Left renal pelvis (tissue), 4 donors: ENCODE results near the gene TAF1C. TPM values are rescaled to one million over a fixed set of nuclear protein-coding genes. Genes with fewer than 3 reads are reported as not detected.
A peak's percentile ranks its signal among the peaks of the same experiment; 100 is the strongest.
"Not testable (repeated sequence)": the region's sequence is repeated elsewhere in the genome, so short reads cannot be mapped to it uniquely, and the experiment has no call there.

Source experiments
- DNase-seq, 4 donors: peaks; one replicate each; pipeline ENCODE4 v3.0.0-alpha.2; 2013; ENCODE audit warnings: low read depth in 4 of 4, low spot score in 3 of 4
- polyA plus RNA-seq, 4 donors: library from polyadenylated mRNA; unstranded; fragments of 120-200 nt; gene quantifications; one replicate each; pipeline ENCODE4 v1.2.1, GENCODE V29; 2013; ENCODE audit not compliant: insufficient read length in 4 of 4

TAF1C gene, protein sequence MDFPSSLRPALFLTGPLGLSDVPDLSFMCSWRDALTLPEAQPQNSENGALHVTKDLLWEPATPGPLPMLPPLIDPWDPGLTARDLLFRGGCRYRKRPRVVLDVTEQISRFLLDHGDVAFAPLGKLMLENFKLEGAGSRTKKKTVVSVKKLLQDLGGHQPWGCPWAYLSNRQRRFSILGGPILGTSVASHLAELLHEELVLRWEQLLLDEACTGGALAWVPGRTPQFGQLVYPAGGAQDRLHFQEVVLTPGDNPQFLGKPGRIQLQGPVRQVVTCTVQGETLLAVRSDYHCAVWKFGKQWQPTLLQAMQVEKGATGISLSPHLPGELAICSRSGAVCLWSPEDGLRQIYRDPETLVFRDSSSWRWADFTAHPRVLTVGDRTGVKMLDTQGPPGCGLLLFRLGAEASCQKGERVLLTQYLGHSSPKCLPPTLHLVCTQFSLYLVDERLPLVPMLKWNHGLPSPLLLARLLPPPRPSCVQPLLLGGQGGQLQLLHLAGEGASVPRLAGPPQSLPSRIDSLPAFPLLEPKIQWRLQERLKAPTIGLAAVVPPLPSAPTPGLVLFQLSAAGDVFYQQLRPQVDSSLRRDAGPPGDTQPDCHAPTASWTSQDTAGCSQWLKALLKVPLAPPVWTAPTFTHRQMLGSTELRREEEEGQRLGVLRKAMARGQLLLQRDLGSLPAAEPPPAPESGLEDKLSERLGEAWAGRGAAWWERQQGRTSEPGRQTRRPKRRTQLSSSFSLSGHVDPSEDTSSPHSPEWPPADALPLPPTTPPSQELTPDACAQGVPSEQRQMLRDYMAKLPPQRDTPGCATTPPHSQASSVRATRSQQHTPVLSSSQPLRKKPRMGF
- polyA plus RNA-seq, result 10 to 100 TPM; 27.7 to 65.0 (median 37.7) TPM

DNA sequence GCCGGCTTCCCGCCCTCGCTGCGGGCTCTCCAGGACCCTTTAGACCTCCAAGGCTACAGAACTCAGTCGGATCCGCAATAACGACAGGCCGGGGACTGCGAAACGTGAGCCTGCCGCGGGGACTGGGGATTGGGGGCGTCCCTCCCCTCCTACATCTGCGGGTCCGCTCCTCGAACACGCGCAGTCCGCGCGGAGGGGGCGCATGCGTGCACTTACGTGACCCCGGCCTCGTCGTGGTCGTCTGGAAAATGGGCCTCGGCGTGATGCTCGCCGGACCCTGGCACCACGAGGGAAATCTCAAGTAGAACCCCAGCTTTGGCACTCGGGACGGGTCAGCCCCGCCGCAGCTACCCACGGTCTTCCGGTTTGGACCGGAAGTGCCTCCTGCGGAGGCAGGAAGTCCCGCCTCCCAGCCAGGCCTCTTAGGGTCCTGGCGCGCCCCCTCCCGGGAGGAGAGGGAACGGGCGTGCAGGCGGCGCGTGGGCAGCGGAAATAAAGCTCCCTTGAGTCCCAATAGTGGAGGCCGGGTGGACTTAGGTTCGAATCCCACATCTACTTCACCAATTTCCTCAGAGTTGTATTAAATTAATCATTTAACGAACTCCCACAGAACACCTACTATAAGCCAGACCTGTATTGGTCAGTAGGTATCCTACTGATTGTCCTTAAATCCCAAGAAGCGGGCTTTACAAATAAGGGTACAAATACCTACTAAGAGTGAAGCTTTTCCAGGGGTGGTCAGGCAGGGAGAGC, at the start of gene TAF1C:
Gene TAF1C (minus strand): TSS at position 373 of the 753 bp plus-strand sequence. CDS start 2,069 bp downstream, outside the sequence.
- peak; percentile 84 to 90 (median 87) for DNase-seq

DNA sequence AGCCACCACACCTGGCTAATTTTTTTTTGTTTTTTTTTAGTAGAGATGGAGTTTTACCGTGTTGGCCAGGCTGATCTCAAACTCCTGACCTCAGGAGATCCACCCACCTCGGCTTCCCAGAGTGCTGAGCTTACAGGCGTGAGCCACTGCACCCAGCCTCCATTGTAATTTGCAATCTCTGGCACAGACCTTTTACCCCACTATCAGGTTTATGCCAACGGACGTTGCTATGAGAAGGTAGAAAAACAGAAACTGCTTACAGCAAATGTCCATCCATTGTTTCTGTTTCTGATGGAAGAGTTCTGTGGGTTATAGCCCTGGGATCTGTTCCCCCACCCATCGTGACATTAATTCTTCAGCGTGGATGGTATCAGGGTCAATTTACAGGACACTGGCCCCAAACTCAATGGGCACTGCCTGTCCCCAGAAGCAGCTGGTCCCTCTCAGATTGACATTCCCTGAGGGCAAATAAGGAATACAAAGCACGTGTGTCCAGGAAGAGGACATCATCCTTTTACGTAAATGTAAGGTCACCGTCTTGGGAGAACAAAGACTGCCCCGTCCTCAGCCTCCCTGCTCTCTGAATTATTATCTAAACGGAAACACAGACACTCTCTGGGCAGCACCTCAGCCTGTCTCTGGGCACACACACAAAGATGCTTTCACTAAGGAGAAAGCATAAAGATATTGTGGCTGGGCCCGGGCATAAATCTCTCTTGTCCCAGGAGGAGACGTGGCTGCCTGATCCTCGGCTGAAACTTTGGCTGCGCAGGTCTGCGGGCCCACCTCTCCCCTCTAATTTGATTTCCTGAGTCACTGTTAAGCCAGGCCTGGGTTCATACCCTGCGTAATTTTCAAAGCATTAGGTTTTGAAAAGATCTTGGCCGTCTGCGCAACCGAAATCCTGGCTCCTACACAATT, 47.7 kb upstream of the TAF1C start:
- no peak for DNase-seq

DNA sequence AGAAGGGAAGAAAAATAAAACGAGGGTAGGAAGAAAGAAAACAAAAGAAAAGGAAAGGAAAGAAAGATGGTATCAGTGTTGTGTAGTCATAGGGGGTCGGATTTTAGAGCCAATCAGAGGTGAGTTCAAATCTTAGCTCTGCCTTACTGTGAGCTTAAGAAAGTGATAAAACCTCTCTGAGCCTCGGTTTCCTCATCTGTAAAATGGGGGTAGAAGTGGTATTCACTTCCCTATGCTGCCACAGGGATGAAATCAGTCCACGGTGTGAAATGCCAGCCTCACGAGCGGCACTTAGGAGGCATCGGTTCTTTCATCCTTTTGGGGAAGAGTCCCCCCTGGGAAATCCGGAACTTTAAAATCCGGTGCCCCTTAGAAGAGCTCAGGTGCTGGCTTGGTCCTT, 46.9 kb upstream of the TAF1C start:
- no peak for DNase-seq

DNA sequence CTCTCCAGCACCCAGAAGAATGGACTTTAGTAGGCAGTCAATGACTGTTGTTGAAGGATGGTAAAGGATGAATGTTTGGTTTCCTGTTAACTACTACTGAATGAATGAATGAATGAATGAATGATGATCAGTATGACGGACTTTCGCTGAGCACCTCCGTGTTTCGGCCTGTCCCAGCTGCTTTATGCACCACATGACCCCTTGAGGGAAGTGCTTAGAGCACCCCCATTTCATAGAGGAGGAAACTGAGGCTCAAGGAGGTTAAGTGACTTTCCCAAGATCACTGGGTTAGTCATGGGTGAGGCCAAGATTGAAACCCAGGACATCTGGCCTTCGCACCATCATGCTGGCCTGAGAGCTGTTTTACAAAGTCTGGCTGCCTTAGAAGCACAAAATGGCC, 46.1 kb upstream of the TAF1C start:
- no peak for DNase-seq

DNA sequence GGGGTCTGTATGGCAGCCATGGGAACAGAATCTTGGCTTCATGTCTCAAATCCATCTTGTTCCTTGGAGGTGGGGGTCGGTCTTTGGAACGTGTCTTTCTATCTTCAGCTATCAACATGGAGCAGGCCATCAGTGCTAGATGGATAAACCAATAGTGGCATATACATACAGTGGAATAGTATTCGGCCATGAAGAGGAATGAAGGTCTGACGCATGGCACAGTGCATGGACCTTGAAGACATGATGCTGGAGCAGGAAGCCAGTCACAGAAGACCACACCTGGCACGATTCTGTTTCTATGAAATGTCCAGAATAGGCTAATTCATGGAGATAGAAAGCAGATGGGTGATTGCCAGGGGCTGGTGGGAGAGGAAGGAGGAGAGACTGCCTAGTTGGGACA, 45.2 kb upstream of the TAF1C start:
- no peak for DNase-seq

DNA sequence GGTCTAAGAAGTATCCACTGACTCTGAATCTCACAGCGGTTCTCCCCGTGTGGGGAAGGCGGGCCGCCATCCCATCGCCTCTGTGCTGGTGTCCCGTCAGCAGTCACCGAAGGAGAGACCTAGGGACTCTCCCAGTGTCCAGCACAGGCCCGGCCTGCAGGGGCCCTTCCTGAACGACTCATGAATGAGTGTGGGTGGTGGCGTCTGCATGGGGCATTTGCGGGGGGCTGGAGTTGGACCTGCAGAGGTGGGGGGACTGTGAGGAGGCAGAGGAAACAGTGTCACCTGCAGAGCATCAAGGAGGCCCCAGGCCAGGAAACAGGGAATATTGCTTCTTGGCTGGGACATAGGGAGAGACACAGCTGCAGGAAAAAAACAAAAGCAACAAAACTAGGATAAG, 42.6 kb upstream of the TAF1C start:
- no peak for DNase-seq

DNA sequence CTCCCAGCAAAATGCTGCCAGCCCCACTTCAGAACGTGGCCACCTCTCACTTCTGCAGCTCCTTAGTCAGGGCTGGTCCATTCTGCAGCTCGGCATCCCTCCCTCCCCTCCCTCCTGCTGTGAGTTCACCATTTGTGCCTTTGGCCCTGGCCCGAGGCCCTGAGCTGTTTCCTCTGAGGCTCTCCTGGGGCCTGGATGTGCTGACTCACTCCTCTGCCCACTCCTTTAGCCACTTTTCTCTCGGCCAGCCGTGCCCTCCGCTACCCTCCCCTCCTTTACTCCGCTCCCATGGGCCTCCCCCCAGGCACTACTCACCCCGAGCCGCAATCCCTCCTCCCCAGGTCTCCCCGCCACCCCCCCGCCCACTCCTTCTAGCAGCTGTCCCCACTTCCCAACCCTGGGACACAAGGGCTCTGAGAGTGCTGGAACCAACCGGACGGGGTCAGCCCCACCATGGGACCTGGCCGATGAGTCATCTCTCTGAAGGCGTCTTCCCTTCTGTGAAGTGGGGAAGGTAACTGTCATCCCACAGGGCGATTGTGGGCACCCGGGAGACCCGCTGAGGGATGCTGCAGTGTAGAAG, 41.5 kb upstream of the TAF1C start:
- no peak for DNase-seq

DNA sequence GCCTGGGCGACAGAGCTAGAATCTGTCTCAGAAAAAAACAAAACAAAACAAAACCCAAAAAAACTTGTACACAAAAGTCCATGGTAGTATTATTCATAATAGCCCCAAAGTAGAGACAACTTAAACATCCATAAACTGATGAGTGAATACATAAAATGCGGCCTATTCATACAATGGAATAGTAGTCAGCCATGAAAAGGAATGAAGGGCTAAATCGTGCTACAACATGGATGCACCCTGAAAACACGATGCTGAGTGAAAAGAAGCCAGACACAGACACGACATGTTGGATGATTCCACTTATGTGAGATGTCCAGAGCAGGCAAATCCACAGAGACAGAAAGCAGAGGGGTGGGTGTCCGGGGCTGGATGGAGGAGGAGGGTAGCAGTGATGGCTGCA, 40.7 kb upstream of the TAF1C start:
- DNase-seq, result no peak

DNA sequence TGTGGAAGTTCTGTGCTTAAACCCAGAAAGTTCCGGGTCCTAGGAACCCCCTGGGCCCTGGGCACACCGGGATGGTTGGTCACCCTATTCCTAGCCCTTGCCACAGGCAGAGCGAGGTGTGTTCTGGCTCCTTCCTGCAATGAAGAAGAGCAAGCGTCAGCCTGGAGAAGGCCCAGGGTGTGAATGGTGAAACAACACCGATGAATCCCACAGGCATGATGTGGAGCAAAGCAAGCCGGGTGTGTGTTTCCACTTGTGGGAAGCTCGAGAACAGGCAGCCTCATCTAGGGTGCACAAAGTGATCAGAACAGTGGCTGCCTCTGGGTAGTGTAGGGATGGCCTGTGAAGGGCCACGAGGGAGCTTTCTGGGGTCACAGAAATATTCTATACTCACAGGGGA, 39.2 kb upstream of the TAF1C start:
- DNase-seq, result no peak

DNA sequence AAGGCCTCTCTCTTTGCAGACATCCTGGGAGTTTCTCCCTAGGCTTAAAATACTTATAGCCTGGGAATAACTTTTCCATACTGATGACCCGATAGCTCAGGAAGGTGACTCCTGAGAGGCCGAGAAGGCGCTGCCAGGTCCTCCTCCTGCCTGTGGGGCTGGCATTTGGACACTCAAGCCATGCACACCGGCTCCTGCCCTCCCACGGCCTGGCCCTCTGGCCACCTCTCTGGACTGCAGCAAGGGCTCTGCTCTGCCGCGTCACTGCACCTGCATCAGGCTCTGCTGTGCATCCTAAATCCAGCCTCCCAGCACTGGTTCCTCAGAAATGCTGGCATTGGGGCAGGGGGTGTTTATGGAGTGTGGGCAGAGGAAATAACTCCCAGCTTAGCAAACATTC, 38.7 kb upstream of the TAF1C start:
- no peak for DNase-seq

DNA sequence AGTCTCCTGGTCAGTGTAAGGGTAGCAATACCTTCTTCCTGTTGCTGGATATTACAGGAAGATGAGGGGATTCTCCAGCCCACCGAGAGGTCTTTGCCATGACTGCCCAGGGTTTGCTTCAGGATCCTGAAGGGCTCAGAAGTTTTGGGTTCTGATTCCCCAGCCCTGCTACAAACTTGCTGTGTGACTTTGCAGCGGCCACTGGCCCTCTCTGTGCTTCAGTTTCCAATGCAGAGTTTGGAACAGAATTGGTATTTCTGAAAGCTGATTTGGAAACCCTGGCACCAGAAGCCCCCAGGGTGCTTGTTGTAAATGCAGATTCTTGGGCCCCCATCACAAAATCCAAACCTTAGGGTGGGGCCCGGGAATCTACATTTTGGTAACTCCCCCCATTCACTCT, 38.3 kb upstream of the TAF1C start:
- no peak for DNase-seq

DNA sequence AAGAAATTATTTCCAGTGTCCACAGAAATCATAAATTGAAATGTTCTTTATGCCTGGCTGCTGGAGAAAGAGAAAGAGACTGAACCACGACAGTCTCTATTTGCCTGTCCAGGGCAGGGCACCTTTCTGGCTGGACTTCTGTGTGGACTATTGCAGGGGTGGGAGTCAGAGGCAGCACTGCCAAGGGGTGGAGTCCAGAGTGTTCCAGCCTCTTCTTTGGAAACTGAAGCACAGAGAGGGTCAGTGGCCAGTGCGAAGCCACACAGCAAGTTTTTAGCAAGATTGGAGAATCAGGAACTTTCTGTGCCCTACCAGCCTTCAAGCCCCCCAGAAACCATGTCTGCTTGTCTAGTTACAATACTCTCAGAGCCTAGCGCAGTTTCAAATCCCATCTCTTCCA, 37.7 kb upstream of the TAF1C start:
- DNase-seq, result no peak

DNA sequence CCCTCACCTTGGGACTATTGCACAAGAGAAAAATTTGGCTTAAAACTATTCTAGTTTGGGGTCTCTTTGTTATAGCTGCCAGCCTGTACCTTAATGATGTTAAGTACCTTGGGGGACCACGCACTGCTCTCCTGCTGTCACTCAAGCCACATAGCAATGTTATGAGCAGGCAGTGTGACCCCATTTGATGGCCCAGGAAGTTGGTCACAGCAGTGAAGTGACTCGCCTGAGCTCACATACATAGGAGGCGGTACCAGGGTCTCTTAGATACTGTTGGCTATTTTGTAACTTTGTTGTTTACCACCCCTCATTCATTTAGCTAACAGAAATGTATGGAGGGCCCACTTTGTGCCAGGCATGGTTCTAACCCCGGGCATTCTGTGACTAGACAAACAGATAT, 36.6 kb upstream of the TAF1C start:
- DNase-seq, result no peak

DNA sequence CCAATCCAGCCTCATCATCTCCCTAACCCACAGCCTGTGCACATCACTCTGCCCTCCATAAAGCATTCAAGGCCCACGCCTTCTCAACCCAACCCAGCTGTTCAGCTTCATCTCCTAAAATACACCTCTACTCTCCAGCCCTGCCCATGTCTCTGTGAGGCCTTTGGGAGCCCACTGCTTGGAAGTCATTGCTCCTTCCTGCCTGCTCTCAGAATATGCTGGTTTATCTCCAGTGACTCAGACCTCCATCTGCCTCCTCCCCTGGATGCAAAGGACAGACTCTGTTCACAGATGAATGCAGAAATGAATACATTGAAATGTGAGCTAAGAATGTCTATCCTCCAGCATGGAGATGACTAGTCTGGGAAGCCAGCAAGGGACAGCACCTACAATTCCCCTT, 34.0 kb upstream of the TAF1C start:
- no peak for DNase-seq

DNA sequence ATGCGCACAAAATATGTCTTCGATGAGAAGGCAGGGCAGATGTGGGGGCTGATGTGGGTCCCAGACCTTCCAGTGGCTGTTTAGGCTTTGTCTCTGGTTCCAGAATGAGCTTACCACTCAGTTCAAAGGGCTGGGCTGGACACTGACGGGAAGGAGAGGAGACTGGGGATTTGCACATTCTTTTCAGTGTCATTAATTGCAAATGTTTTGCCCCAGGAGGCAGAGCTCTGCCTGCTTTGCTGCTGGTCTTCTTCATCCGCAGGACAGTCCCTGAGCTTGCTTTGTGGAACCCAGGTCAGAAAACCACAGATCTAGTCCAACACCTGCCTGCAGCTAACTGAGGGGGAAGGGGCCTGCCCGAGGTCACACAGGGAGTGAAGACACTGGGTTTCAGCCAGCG, 32.1 kb upstream of the TAF1C start:
- no peak for DNase-seq

DNA sequence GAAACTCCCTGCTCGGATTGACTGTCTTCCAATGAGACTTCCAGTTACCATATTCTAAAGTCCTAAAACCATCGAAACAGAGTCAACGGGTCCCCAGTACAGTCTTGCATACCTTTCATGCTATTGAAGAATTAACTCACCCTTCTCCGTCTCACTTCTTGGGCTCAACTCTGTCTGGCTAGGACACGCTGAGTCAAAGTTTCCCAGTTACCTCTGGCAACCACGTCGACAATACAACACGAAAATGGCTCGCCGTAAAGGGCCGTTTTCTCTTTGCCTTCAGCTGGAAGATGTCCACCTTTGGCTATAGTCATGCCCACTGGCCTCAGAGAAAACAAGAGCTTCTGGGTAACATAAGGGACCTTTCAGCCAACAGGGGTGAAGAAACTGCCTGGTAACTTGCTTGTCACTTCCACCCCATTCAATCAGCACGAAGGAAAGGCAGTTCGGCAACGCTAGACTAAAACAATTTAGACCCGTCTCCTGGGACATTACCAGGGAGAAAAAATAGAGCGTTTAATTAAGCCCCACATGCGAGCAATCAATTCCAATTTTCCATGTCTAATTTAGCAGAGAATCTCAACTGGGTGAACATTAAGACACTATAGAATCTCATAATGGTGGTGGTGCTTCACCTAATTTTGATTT, 31.4 kb upstream of the TAF1C start:
- no peak for DNase-seq

DNA sequence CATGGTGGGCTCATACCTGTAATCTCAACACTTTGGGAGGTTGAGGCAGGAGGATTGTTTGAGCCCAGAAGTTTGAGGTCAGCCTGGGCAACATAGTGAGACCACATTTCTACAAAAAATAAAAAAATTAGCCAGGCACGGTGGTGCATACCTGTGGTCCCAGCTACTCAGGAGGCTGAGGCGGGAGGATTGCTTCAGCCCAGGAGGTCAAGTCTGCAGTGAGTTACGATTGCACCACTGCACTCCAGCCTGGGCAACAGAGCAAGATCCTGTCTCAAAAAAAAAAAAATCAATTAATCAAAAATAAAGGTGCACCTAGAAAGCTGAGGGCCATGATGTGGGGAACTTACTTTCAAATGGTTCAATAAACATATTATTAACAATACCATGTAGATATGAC, 29.3 kb upstream of the TAF1C start:
- not testable (repeated sequence) for DNase-seq

DNA sequence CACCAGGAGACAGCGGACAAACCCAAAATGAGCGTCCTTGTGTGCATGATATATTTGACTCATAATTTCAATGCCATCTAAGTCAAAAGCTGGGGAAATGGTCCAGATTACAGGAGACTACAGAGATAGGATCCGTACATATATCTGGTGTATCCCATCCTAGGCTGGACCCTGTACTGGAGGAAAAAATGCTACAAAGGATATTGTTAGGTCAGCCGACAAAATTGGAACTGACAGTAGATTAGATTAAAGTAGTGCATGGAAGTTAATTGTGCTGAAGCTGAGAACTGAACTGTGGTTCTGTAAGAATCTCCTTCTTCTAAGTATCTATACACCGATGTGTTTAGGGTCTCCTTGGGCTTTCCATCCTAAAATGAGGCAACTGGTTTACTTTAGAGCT, 28.7 kb upstream of the TAF1C start:
- no peak for DNase-seq

DNA sequence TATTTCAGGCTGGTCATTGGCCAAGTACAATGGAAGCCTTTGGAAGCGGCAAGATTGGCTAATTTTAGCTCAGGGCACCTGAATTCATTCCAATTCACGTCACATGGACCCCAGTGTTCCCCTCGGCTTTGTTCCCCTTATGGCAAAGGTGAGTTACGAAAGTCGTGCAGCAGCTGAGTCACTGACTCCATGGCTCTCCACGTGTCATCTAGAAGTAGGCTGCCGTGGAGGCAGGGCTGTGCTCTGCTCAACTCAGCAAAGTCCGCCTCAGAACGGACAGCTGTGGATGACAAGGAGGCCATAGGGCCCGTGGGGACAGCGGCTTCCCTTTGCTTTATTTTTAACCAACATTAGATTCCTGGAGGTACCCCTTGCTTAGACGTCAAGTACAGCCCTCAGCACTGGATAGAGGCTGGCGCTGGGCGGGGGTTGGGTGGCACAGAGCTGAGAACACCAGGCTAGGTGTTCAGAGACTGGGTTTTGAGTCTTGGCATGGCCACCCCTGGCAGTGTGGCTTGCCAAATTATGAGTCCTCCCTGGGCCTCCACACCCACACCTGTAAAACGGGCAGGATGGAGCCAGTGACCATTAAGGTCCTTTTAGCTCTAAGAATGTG, 27.7 kb upstream of the TAF1C start:
- DNase-seq, result no peak
